T-helper 1 cell treated with Interleukin-12 subunit alpha and Interleukin-12 subunit beta and Interleukin-4 antibody, amounts not matched to agents 30 ng/mL and 1 ng/mL, for 36 hours (primary cell): ENCODE data around the gene AMZ1. TPM values are rescaled to one million over a fixed set of nuclear protein-coding genes. Genes with fewer than 3 reads are reported as not detected.
"Not testable (repeated sequence)": the region's sequence is repeated elsewhere in the genome, so short reads cannot be mapped to it uniquely, and the experiment has no call there.

Experiments
- intact Hi-C: fragments of 100-400 bp; cut with micrococcal nuclease; formaldehyde crosslinking; loops from one replicate; pipeline ENCODE4 v1.15.1; 2024
- total RNA-seq: library from RNA; stranded (reverse); gene quantifications from 2 replicates; pipeline ENCODE4 v1.2.3, GENCODE V29; 2022

The AMZ1 gene
- total RNA-seq, 1 donor from 2014 or later: 0.27 TPM

- intact Hi-C loops: no loop called here
Observed at GRCh38 chr7:2725178-2726105, 37.4 kb downstream of the AMZ1 start.

- intact Hi-C loops: no loop called here
Observed at GRCh38 chr7:2726316-2727018, 38.5 kb downstream of the AMZ1 start.

- intact Hi-C loops: not testable (repeated sequence)
Observed at GRCh38 chr7:2727206-2727605, 39.2 kb downstream of the AMZ1 start.

GRCh38 chr7:2728316-2729030 lies 40.5 kb downstream of the AMZ1 start:
- intact Hi-C loops: no loop called here

- intact Hi-C loops: no loop called here
Observed at GRCh38 chr7:2729031-2729892, 41.3 kb downstream of the AMZ1 start.

GRCh38 chr7:2729893-2730716 lies 42.1 kb downstream of the AMZ1 start:
- intact Hi-C loops: no loop called here

GRCh38 chr7:2730846-2731770 lies 43.1 kb downstream of the AMZ1 start:
- intact Hi-C loops: no loop called here

- intact Hi-C loops: no loop called here
Observed at GRCh38 chr7:2732388-2732787, 44.4 kb downstream of the AMZ1 start.

GRCh38 chr7:2732959-2733584 lies 45.1 kb downstream of the AMZ1 start:
- intact Hi-C loops: no loop called here

- intact Hi-C loops: no loop called here
Observed at GRCh38 chr7:2734084-2734686, 46.2 kb downstream of the AMZ1 start.

- intact Hi-C loops: no loop called here
Observed at GRCh38 chr7:2734751-2735571, 47.0 kb downstream of the AMZ1 start.

GRCh38 chr7:2735744-2736143 lies 47.7 kb downstream of the AMZ1 start:
- intact Hi-C loops: no loop called here

GRCh38 chr7:2736411-2736914 lies 48.5 kb downstream of the AMZ1 start:
- intact Hi-C loops: no loop called here

- intact Hi-C loops: not testable (repeated sequence)
Observed at GRCh38 chr7:2737005-2737743, 49.2 kb downstream of the AMZ1 start.

GRCh38 chr7:2737771-2738540 lies 50.0 kb downstream of the AMZ1 start:
- intact Hi-C loops: no loop called here
